ENCODE results near the gene SEC16A.

Gene SEC16A

GRCh38 chr9:136482793-136483588 lies at the start of gene SEC16A:
Gene SEC16A, minus strand, starts transcription at chr9:136483040. Its CDS starts 5,425 bp downstream, at chr9:136477615.
- no peak for TF ChIP-seq CTCF (conservative IDR thresholded peaks at IDR 0.05; ENCODE audit: low read depth, low read length)
- H3K4me3 ChIP-seq (ENCODE audit: low read depth, low read length): peak within 1 kb of the TSS; percentile 80
- peak; percentile 99 for DNase-seq (ENCODE audit: low read depth)

- no peak for TF ChIP-seq CTCF (conservative IDR thresholded peaks at IDR 0.05; ENCODE audit: low read depth, low read length)
- no peak for DNase-seq (ENCODE audit: low read depth)
- H3K4me3 ChIP-seq (ENCODE audit: low read depth, low read length): no peak overlapping the region
Measured at GRCh38 chr9:136531904-136532798, 49.3 kb upstream of the SEC16A start.

GRCh38 chr9:136531186-136531903 lies 48.5 kb upstream of the SEC16A start:
- DNase-seq (ENCODE audit: low read depth): no peak
- H3K4me3 ChIP-seq (ENCODE audit: low read depth, low read length): no peak overlapping the region
- TF ChIP-seq CTCF (conservative IDR thresholded peaks at IDR 0.05; ENCODE audit: low read depth, low read length): no peak

GRCh38 chr9:136530461-136531089 lies 47.7 kb upstream of the SEC16A start:
- H3K4me3 ChIP-seq (ENCODE audit: low read depth, low read length): no peak overlapping the region
- TF ChIP-seq CTCF (conservative IDR thresholded peaks at IDR 0.05; ENCODE audit: low read depth, low read length): no peak
- DNase-seq (ENCODE audit: low read depth): no peak

- no peak for DNase-seq (ENCODE audit: low read depth)
- H3K4me3 ChIP-seq (ENCODE audit: low read depth, low read length): no peak overlapping the region
- TF ChIP-seq CTCF (conservative IDR thresholded peaks at IDR 0.05; ENCODE audit: low read depth, low read length): no peak
Measured at GRCh38 chr9:136529516-136530460, 46.9 kb upstream of the SEC16A start.

Measured in choroid plexus epithelial cell (primary cell).